Ovary (tissue), 9 donors: ENCODE results near the gene KCNK7. TPM values are rescaled to one million over a fixed set of nuclear protein-coding genes. Genes with fewer than 3 reads are reported as not detected.
A peak's percentile ranks its signal among the peaks of the same experiment; 100 is the strongest.

Source experiments
- DNase-seq, 5 donors: peaks; one replicate each; pipeline ENCODE4 v3.0.0-alpha.2; 2019 to 2020
- H3K27ac ChIP-seq, 2 donors: fragments of 200-600 bp; one replicate each; pipeline versions ENCODE4 v1.5.1 to v1.8.0; 2019 to 2022
- H3K27me3 ChIP-seq: fragments of 200-600 bp; one replicate; pipeline ENCODE4 v1.8.0; 2022
- H3K36me3 ChIP-seq: fragments of 200-600 bp; sonication (generic); one replicate; pipeline ENCODE4 v1.5.1; 2019
- H3K4me1 ChIP-seq: one replicate; pipeline ENCODE4 v1.8.1; 2013; ENCODE audit warnings: mild to moderate bottlenecking, moderate library complexity; ENCODE audit not compliant: insufficient read depth
- H3K4me3 ChIP-seq: fragments of 200-600 bp; sonication (generic); one replicate; pipeline ENCODE4 v1.5.1; 2017
- H3K9me3 ChIP-seq, 2 donors: fragments of 200-600 bp in 1 of 2; sonication (generic) in 1 of 2; one replicate each; pipeline versions ENCODE4 v1.5.1 to v1.8.1; 2013 to 2019; ENCODE audit warnings: mild to moderate bottlenecking in 1 of 2, moderate library complexity in 1 of 2
- CTCF ChIP-seq, 3 donors: fragments of 450-650 bp in 2 of 3; fragments of 200-600 bp in 1 of 3; IDR thresholded peaks; one replicate each; pipeline versions ENCODE4 v1.5.1 to v1.8.0; 2016 to 2022; ENCODE audit warnings: antibody characterized with exemption in 3 of 3, mild to moderate bottlenecking in 1 of 3
- EP300 ChIP-seq: sonication (generic); formaldehyde crosslinking; IDR thresholded peaks from one replicate; pipeline ENCODE4 v1.6.1; 2017; ENCODE audit warnings: antibody characterized with exemption
- POLR2A ChIP-seq: fragments of 450-650 bp; IDR thresholded peaks from one replicate; pipeline ENCODE4 v1.6.1; 2017; ENCODE audit warnings: antibody characterized with exemption, mild to moderate bottlenecking, moderate library complexity
- WGBS, 3 donors: extraction: QIAGEN DNeasy Blood & Tissue Kit in 1 of 3; methylation state at CpG; one replicate each; pipeline versions ENCODE4 v1.1.5 to v1.1.7; 2013 to 2017; 5-methylcytosine and 5-hydroxymethylcytosine counted together
- intact Hi-C, 4 donors: fragments of 100-400 bp; cut with DNase I; formaldehyde crosslinking; loops; one replicate each; pipeline versions ENCODE4 v1.11.0 to v1.15.1; 2022 to 2023
- polyA plus RNA-seq, 2 donors: library from polyadenylated mRNA; stranded (reverse); fragments of 200-250 nt in 1 of 2; fragments of 350-450 nt in 1 of 2; fragmentation: Illumina TruSeq in 1 of 2; extraction: RNeasy Lipid Tissue Mini Kit (QIAGEN cat#74804) in 1 of 2; gene quantifications; one replicate each; pipeline ENCODE4 v1.2.3, GENCODE V29; 2013 to 2014
- total RNA-seq, 7 donors: library from RNA; depleted of rRNA in 2 of 7; stranded (reverse); fragments of >200 nt in 2 of 7; fragmentation: NEBNext Ultra II Directional in 3 of 7; extraction: Animal tissue kit (Norgen Biotek cat#: 25700) in 3 of 7; gene quantifications; one replicate each; pipeline versions ENCODE4 v1.1.0 to v1.2.4, GENCODE V29; 2016 to 2023
- donor health status: DM: no; HTN: no; CAD: no; lungs with moderate emphysema.
- donor health status: DM: no; HTN: no; CAD: no.
- donor health status: Bipolar disorder and iron deficiency.
- donor health status: DM: yes; HTN: yes; CAD: no.
- donor health status: DM: no; HTN: no; CAD: no.
- donor health status: DM: yes; HTN: yes; CAD: no.

KCNK7 gene
- total and polyA plus RNA-seq, 9 donors = 0.65 to 4.0 (median 1.2) TPM; not detected in 1

GRCh38 chr11:65572356-65573051 lies 23.1 kb downstream of the KCNK7 start, which contains the start of gene FAM89B:
FAM89B (plus strand) TSS chr11:65572538; CDS start chr11:65572670, 132 bp downstream.
- H3K27ac ChIP-seq = peak within 1 kb of the TSS; percentile 71 to 83
- H3K36me3 ChIP-seq = no peaks in the 10 kb centered on the region
- peak within 1 kb of the TSS; percentile 69 for H3K4me3 ChIP-seq
- TF ChIP-seq CTCF (IDR thresholded peaks at IDR 0.05) (no peak), POLR2A (peak; percentile 72), EP300 (no peak)
- 0 to 1% (median 0%) methylated on average over 40 to 86 of the region's 86 CpGs for WGBS, 3 donors
- H3K27me3 ChIP-seq = no peaks in the 10 kb centered on the region
- DNase-seq = peak; percentile 92 to 94 (median 93)
- peaks cover 18% of the 10 kb centered on the region for H3K4me1 ChIP-seq
- intact Hi-C loops = loop anchor here in 3 of 4 donors (2.0 to 5.0 kb wide), 4 partner anchors 32 to 80 kb away; partner anchors contain the start of gene MAP3K11 (in 1 of the 3)
- H3K9me3 ChIP-seq = no peaks in the 10 kb centered on the region

GRCh38 chr11:65571940-65572339 lies 23.7 kb downstream of the KCNK7 start:
- H3K4me1 ChIP-seq = peaks cover 14% of the 10 kb centered on the region
- intact Hi-C loops = loop anchor here in 3 of 4 donors (1.0 to 5.0 kb wide), 5 partner anchors 31 to 80 kb away; partner anchors contain the start of gene MAP3K11 (in 1 of the 3)
- 4 to 8% (median 5%) methylated on average over 11 of the region's 11 CpGs for WGBS, 3 donors

GRCh38 chr11:65571420-65571819 lies 24.2 kb downstream of the KCNK7 start:
- intact Hi-C loops = loop anchor here in 3 of 4 donors (1.0 to 5.0 kb wide), 4 partner anchors 31 to 81 kb away; partner anchors contain the start of gene MAP3K11 (in 1 of the 3)
- no peak overlapping the region for H3K27ac ChIP-seq
- WGBS, 3 donors = 64 to 75% (median 70%) methylated on average over 9 of the region's 9 CpGs

More at GRCh38 chr11:65571940-65572339, 23.7 kb downstream of the KCNK7 start:
- Histone ChIP-seq H3K27me3 (no peaks in the 10 kb centered on the region), H3K4me3 (peak overlapping the region; percentile 69), H3K36me3 (no peaks in the 10 kb centered on the region), H3K27ac (peak overlapping the region; percentile 71 to 83), H3K9me3 (no peaks in the 10 kb centered on the region)
- DNase-seq = peak in 1 of 5 donors; percentile 56
- no peak for TF ChIP-seq POLR2A
- peak in 1 of 3 donors; percentile 41 for TF ChIP-seq CTCF (IDR thresholded peaks at IDR 0.05)
- no peak for TF ChIP-seq EP300

GRCh38 chr11:65569973-65570918 lies 25.4 kb downstream of the KCNK7 start, which contains the start of gene ZNRD2:
ZNRD2 (plus strand) TSS chr11:65570477; CDS start chr11:65570492, 15 bp downstream.
- Histone ChIP-seq H3K4me1 (peaks cover 8% of the 10 kb centered on the region), H3K27ac (peak within 1 kb of the TSS; percentile 87 to 91), H3K36me3 (no peaks in the 10 kb centered on the region), H3K9me3 (no peaks in the 10 kb centered on the region), H3K4me3 (peak within 1 kb of the TSS; percentile 83), H3K27me3 (no peaks in the 10 kb centered on the region)
- intact Hi-C loops = loop anchor here in 3 of 4 donors (5.0 kb wide), 3 partner anchors 38 to 82 kb away; partner anchors contain the start of gene MAP3K11 (in 1 of the 3)
- peak; percentile 96 to 98 (median 98) for DNase-seq
- TF ChIP-seq POLR2A (peak; percentile 86), CTCF (IDR thresholded peaks at IDR 0.05) (peak; percentile 16 to 80 (median 76)), EP300 (peak; percentile 97)
- 0 to 1% (median 0%) methylated on average over 56 to 89 of the region's 89 CpGs for WGBS, 3 donors

More at GRCh38 chr11:65571420-65571819, 24.2 kb downstream of the KCNK7 start:
- no peak for DNase-seq
- Histone ChIP-seq H3K36me3 (no peaks in the 10 kb centered on the region), H3K4me3 (peak overlapping the region; percentile 83), H3K4me1 (peaks cover 11% of the 10 kb centered on the region), H3K27me3 (no peaks in the 10 kb centered on the region), H3K9me3 (no peaks in the 10 kb centered on the region)
- TF ChIP-seq EP300 = no peak
